H9 (cell line): ENCODE results near the gene SLC16A3. TPM values are rescaled to one million over a fixed set of nuclear protein-coding genes. Genes with fewer than 3 reads are reported as not detected.

Source experiments
- DNase-seq: peaks from one replicate; pipeline ENCODE4 v3.0.0-alpha.2; 2017
- H2AFZ ChIP-seq: one replicate; pipeline ENCODE4 v1.6.1; 2013; ENCODE audit warnings: mild to moderate bottlenecking, low read length, control low read depth, moderate library complexity
- H2AK5ac ChIP-seq: 2 replicates; pipeline ENCODE4 v1.6.1; 2013; ENCODE audit warnings: low read length, control low read depth, mixed read lengths; ENCODE audit not compliant: insufficient read length
- H2BK120ac ChIP-seq: one replicate; pipeline ENCODE4 v1.6.1; 2013; ENCODE audit warnings: low read depth, mild to moderate bottlenecking, low read length, control low read depth, inconsistent platforms; ENCODE audit not compliant: poor library complexity, severe bottlenecking
- H2BK12ac ChIP-seq: 2 replicates; pipeline ENCODE4 v1.6.1; 2013; ENCODE audit warnings: low read length, control low read depth, mixed read lengths, low read depth; ENCODE audit not compliant: insufficient read length
- H2BK15ac ChIP-seq: 2 replicates; pipeline ENCODE4 v1.6.1; 2013; ENCODE audit warnings: low read depth, low read length, control low read depth
- H2BK20ac ChIP-seq: one replicate; pipeline ENCODE4 v1.6.1; 2013; ENCODE audit warnings: low read depth, mild to moderate bottlenecking, low read length, control low read depth, inconsistent platforms; ENCODE audit not compliant: poor library complexity, severe bottlenecking
- H2BK5ac ChIP-seq: 2 replicates; pipeline ENCODE4 v1.6.1; 2013; ENCODE audit warnings: low read length, control low read depth, mixed read lengths; ENCODE audit not compliant: insufficient read length
- H3K14ac ChIP-seq: 2 replicates; pipeline ENCODE4 v1.6.1; 2013; ENCODE audit warnings: low read length, control low read depth; ENCODE audit not compliant: insufficient read depth
- H3K18ac ChIP-seq: 2 replicates; pipeline ENCODE4 v1.6.1; 2013; ENCODE audit warnings: low read depth, mild to moderate bottlenecking, mixed read lengths, low read length, control low read depth; ENCODE audit not compliant: insufficient read length
- H3K23ac ChIP-seq: 2 replicates; pipeline ENCODE4 v1.6.1; 2013; ENCODE audit warnings: low read length, control low read depth, mixed read lengths, low read depth; ENCODE audit not compliant: insufficient read length
- H3K23me2 ChIP-seq: 2 replicates; pipeline ENCODE4 v1.6.1; 2013; ENCODE audit warnings: low read depth, mild to moderate bottlenecking, mixed read lengths, low read length, control low read depth; ENCODE audit not compliant: insufficient read length, poor library complexity, severe bottlenecking
- H3K27ac ChIP-seq: 2 replicates; pipeline ENCODE4 v1.5.1; 2013; ENCODE audit warnings: low read length, control low read depth, mixed read lengths, low read depth; ENCODE audit not compliant: insufficient read length
- H3K27me3 ChIP-seq: 2 replicates; pipeline ENCODE4 v1.6.1; 2013; ENCODE audit warnings: low read length, control low read depth, inconsistent platforms; ENCODE audit not compliant: insufficient read depth
- H3K4ac ChIP-seq: 2 replicates; pipeline ENCODE4 v1.6.1; 2013; ENCODE audit warnings: low read depth, mild to moderate bottlenecking, control low read depth, inconsistent platforms, low read length, moderate library complexity
- H3K4me1 ChIP-seq: 2 replicates; pipeline ENCODE4 v1.6.1; 2013; ENCODE audit warnings: low read length, control low read depth, inconsistent platforms; ENCODE audit not compliant: insufficient read depth
- H3K4me2 ChIP-seq: 2 replicates; pipeline ENCODE4 v1.6.1; 2013; ENCODE audit warnings: low read length, control low read depth, mixed read lengths; ENCODE audit not compliant: insufficient read length, insufficient read depth
- H3K56ac ChIP-seq: 2 replicates; pipeline ENCODE4 v1.6.1; 2013; ENCODE audit warnings: low read depth, mild to moderate bottlenecking, mixed read lengths, low read length, control low read depth; ENCODE audit not compliant: insufficient read length
- H3K79me1 ChIP-seq: 2 replicates; pipeline ENCODE4 v1.6.1; 2013; ENCODE audit warnings: low read depth, mild to moderate bottlenecking, moderate library complexity, low read length, control low read depth, inconsistent platforms; ENCODE audit not compliant: insufficient read depth, poor library complexity, severe bottlenecking
- H3K79me2 ChIP-seq: 2 replicates; pipeline ENCODE4 v1.6.1; 2013; ENCODE audit warnings: low read length, control low read depth, inconsistent platforms; ENCODE audit not compliant: insufficient read depth
- H3K9ac ChIP-seq: 2 replicates; pipeline ENCODE4 v1.6.1; 2013; ENCODE audit warnings: low read length, control low read depth, mixed read lengths; ENCODE audit not compliant: insufficient read length; ENCODE audit errors: extremely low read depth
- H3K9me3 ChIP-seq: one replicate; pipeline ENCODE4 v1.6.1; 2013; ENCODE audit warnings: low read depth, low read length, inconsistent platforms; ENCODE audit not compliant: control insufficient read depth
- H3T11ph ChIP-seq: one replicate; pipeline ENCODE4 v1.6.1; 2013; ENCODE audit warnings: mild to moderate bottlenecking, low read length, control low read depth, inconsistent platforms
- H4K20me1 ChIP-seq: one replicate; pipeline ENCODE4 v1.6.1; 2013; ENCODE audit not compliant: control insufficient read depth, insufficient read length, insufficient read depth
- H4K5ac ChIP-seq: 2 replicates; pipeline ENCODE4 v1.6.1; 2013; ENCODE audit warnings: low read depth, mild to moderate bottlenecking, mixed read lengths, low read length, control low read depth; ENCODE audit not compliant: insufficient read length
- H4K8ac ChIP-seq: replicated peaks from 2 replicates; pipeline ENCODE4 v1.6.1; 2013; ENCODE audit warnings: low read length, control low read depth, mixed read lengths, low read depth; ENCODE audit not compliant: insufficient read length
- H4K91ac ChIP-seq: 2 replicates; pipeline ENCODE4 v1.6.1; 2013; ENCODE audit warnings: low read depth, mild to moderate bottlenecking, moderate library complexity, mixed read lengths, low read length, control low read depth; ENCODE audit not compliant: insufficient read length
- H3K27ac Mint-ChIP-seq, 3 experiments: 2 replicates in 2 of 3; 3 replicates in 1 of 3; pipeline ENCODE4 v1.8.0; 2020 to 2021; ENCODE audit warnings: mixed read lengths in 3 of 3, mild to moderate bottlenecking in 1 of 3, moderate library complexity in 1 of 3
- H3K27me3 Mint-ChIP-seq: 2 replicates; pipeline ENCODE4 v1.8.0; 2021; ENCODE audit warnings: low read depth, mild to moderate bottlenecking, moderate library complexity, mixed read lengths
- H3K36me3 Mint-ChIP-seq, 3 experiments: 2 replicates in 2 of 3; 3 replicates in 1 of 3; pipeline ENCODE4 v1.8.0; 2020 to 2021; ENCODE audit warnings: low read depth in 3 of 3, mixed read lengths in 3 of 3; ENCODE audit not compliant: insufficient read depth in 1 of 3
- H3K4me1 Mint-ChIP-seq, 2 experiments: 2 replicates each; pipeline ENCODE4 v1.8.0; 2020; ENCODE audit warnings: mixed read lengths in 2 of 2
- H3K4me3 Mint-ChIP-seq, 2 experiments: 2 replicates in 1 of 2; 3 replicates in 1 of 2; pipeline ENCODE4 v1.8.0; 2020 to 2021; ENCODE audit warnings: mild to moderate bottlenecking in 2 of 2, mixed read lengths in 2 of 2, moderate library complexity in 1 of 2
- H3K9me3 Mint-ChIP-seq, 2 experiments: 2 replicates in 1 of 2; 3 replicates in 1 of 2; pipeline ENCODE4 v1.8.0; 2020; ENCODE audit warnings: mild to moderate bottlenecking in 2 of 2, mixed read lengths in 2 of 2, moderate library complexity in 1 of 2
- CTCF ChIP-seq: fragments of 200-600 bp; sonication (generic); conservative IDR thresholded peaks from 3 replicates; pipeline ENCODE4 v1.8.0; 2021; ENCODE audit warnings: antibody characterized with exemption, mild to moderate bottlenecking
- WGBS: extraction: QIAGEN DNeasy Blood & Tissue Kit; methylation state at CpG from one replicate; pipeline ENCODE4 v1.1.7; 2013; ENCODE audit warnings: missing lambda C conversion rate, low lambda C conversion rate, mixed read lengths; ENCODE audit not compliant: insufficient read length; ENCODE audit errors: extremely low coverage; 5-methylcytosine and 5-hydroxymethylcytosine counted together
- total RNA-seq: library from RNA; stranded (reverse); gene quantifications from 2 replicates; pipeline ENCODE4 v1.2.1, GENCODE V29; 2021

SLC16A3 gene
- total RNA-seq, 1 experiment from 2014 or later: 28.4 TPM

- Mint-ChIP-seq H3K9me3 (no peaks in the 10 kb centered on the region), H3K27ac (peak overlapping the region in 2 of 3 experiments; percentile 33 to 64; a peak in 2 of 7 replicates), H3K36me3 (peaks cover 34 to 75% (median 69%) of the 10 kb centered on the region in 3 experiments; a peak in 6 of 7 replicates), H3K4me1 (peaks cover 0 to 4% of the 10 kb centered on the region in 2 experiments; a peak in 3 of 4 replicates), H3K4me3 (no peak overlapping the region), H3K27me3 (no peaks in the 10 kb centered on the region)
- H4K20me1 ChIP-seq: no peaks in the 10 kb centered on the region
- no peak overlapping the region for H3K23ac ChIP-seq
- no peak overlapping the region for H3K4ac ChIP-seq
- H3K23me2 ChIP-seq: no peaks in the 10 kb centered on the region
- no peak overlapping the region for H3K27ac ChIP-seq
- no peak overlapping the region for H4K5ac ChIP-seq
- no peak overlapping the region for H2BK5ac ChIP-seq
- H3K9ac ChIP-seq: no peak overlapping the region
- no peaks in the 10 kb centered on the region for H3K27me3 ChIP-seq
- H2AFZ ChIP-seq: no peak overlapping the region
- H4K8ac ChIP-seq: no peak overlapping the region
- H3K4me1 ChIP-seq: no peaks in the 10 kb centered on the region
- no peak overlapping the region for H2BK120ac ChIP-seq
- no peak overlapping the region for H3K4me2 ChIP-seq
- no peak overlapping the region for H3T11ph ChIP-seq
- H2BK12ac ChIP-seq: no peak overlapping the region
- H3K18ac ChIP-seq: no peak overlapping the region
- H4K91ac ChIP-seq: no peak overlapping the region
- H2BK20ac ChIP-seq: no peak overlapping the region
- WGBS: no CpG with 5 or more reads among the region's 39 CpGs
- H3K56ac ChIP-seq: no peak overlapping the region
- no peak for DNase-seq
- H3K9me3 ChIP-seq: no peaks in the 10 kb centered on the region
- peaks cover 2% of the 10 kb centered on the region; the same call in 1 of the 2 replicates for H3K79me2 ChIP-seq
- no peaks in the 10 kb centered on the region for H3K79me1 ChIP-seq
- H2BK15ac ChIP-seq: no peak overlapping the region
- TF ChIP-seq CTCF: peak; percentile 64
- no peak overlapping the region for H2AK5ac ChIP-seq
- H3K14ac ChIP-seq: no peak overlapping the region
Measured at GRCh38 chr17:82244413-82245133, 15.7 kb downstream of the SLC16A3 start.
